GM12873 (cell line): ENCODE measurements around the gene NCR3LG1.

Experiments
- TF ChIP-seq, protein P1 (sequence below): IDR thresholded peaks from 2 replicates; pipeline ENCODE4 v1.5.1; 2012; ENCODE audit warnings: low read depth, mild to moderate bottlenecking, moderate library complexity, low read length, control low read depth; ENCODE audit not compliant: insufficient read depth; ENCODE audit errors: missing control alignments

NCR3LG1 gene

GRCh38 chr11:17385492-17385891 is 33.9 kb downstream of the NCR3LG1 start:
- TF ChIP-seq, protein P1, sequence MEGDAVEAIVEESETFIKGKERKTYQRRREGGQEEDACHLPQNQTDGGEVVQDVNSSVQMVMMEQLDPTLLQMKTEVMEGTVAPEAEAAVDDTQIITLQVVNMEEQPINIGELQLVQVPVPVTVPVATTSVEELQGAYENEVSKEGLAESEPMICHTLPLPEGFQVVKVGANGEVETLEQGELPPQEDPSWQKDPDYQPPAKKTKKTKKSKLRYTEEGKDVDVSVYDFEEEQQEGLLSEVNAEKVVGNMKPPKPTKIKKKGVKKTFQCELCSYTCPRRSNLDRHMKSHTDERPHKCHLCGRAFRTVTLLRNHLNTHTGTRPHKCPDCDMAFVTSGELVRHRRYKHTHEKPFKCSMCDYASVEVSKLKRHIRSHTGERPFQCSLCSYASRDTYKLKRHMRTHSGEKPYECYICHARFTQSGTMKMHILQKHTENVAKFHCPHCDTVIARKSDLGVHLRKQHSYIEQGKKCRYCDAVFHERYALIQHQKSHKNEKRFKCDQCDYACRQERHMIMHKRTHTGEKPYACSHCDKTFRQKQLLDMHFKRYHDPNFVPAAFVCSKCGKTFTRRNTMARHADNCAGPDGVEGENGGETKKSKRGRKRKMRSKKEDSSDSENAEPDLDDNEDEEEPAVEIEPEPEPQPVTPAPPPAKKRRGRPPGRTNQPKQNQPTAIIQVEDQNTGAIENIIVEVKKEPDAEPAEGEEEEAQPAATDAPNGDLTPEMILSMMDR, result no peak

DNA sequence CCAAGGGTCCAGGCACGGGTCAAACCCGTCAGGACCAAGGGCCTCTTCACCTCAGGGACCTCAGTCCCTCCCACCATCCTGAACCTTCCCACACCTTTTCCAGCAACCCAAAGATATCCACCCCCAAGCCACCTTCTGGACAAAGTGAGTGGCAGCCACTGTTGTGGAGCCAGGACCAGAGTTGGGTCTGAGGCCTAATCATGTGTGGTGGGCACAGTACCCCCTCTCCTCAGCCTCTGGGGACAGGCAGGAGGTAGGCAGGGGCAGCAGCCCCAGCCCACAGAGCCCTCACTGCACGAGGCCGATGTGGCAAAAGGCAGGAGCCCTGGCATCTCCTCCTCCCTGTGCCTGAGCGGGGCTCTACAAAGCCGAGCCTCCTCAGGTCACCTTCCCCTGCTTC is 34.3 kb downstream of the NCR3LG1 start:
- TF ChIP-seq, protein P1, result peak; percentile 1

- TF ChIP-seq, protein P1, result peak; percentile 89
Measured at GRCh38 chr11:17386331-17387084, 34.9 kb downstream of the NCR3LG1 start.

GRCh38 chr11:17387254-17387653 is 35.7 kb downstream of the NCR3LG1 start:
- TF ChIP-seq, protein P1, result no peak

GRCh38 chr11:17387811-17388210 is 36.2 kb downstream of the NCR3LG1 start:
- TF ChIP-seq, protein P1, result no peak

DNA sequence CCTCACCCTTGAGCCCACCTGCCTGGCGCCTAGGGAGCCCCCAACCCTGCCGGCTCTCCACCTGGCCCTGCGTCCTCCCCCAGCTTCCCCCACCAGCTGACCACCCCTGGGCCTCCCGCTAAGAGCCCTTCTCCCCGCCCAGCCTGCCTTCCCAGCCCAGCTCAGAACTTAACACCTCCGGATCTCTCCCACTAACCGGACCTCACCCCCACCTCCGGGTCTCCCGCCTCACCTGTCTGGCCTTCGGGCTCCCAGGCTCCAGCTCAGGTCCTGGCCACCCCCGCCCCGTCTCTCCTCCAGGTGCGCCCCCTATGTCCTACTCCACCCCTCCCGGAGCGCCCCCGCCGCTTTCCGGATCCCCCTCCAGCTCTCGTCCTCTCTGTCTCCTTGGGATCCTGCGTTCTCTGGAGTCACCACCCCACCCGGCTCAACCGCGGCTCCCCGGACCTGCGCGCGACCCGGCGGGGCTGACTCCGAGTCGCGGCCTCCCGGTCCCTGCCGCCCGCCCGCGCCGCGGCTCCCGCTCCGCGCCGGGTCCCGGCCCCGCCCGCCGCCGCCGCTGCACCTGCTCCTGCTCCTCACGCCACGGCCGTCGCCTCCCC is 37.1 kb downstream of the NCR3LG1 start, which contains the start of gene KCNJ11:
Gene KCNJ11, minus strand, starts transcription at position 51 of the 602 bp plus-strand sequence. CDS start 568 bp downstream, outside the sequence.
- TF ChIP-seq, protein P1, result no peak

DNA sequence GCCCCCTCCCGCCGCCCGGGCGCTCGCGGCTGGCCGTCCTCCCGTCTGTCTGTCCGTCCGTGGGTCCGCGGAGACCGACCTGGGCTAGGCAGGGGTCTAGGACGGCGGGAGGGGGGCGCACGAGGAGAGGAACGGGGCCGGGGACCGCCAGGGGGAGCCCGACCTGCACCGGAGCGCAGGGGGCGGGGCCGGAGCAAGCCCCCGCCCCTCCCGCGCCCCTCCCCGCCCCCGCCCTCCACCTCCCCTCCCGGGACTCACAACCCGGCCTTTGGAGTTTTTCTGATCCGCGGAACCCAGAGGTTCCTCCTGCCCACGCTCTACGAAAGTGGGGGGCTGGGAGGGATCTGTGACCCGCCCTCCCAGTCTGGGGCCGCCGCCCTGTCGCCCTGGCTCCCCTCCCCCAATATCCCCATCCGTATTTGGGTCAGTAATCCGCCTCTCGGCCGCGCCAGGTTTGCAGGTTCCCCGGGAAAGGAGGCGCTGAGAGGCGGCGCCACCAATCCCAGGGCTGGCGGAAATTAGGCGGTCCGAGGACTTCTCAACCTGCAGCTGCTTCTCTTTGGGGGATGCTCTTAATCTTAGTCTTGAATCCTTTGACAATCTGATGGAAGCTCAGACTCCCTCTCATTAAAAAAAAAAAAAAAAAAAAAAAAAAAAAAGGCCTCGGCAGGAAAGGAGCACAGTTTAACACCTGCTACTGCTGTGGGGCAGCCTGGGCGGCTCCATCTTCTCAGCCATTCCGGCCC is 37.8 kb downstream of the NCR3LG1 start:
- TF ChIP-seq, protein P1, result peak; percentile 58
